HepG2 (cell line): ENCODE measurements around the gene OTUB2. TPM values are rescaled to one million over a fixed set of nuclear protein-coding genes. Genes with fewer than 3 reads are reported as not detected.

Source experiments
- ASH2L ChIP-seq: fragments of 300-600, 200-600 bp; sonication (generic); IDR thresholded peaks from 2 replicates; pipeline ENCODE4 v1.7.0; 2017; ENCODE audit warnings: low read depth, mild to moderate bottlenecking, moderate library complexity, mixed read lengths, low read length; ENCODE audit not compliant: insufficient read length
- GLI4 ChIP-seq: sonication (generic); formaldehyde crosslinking; IDR thresholded peaks from 2 replicates; pipeline ENCODE4 v1.5.1; 2020; ENCODE audit warnings: missing genetic modification reagents, mild to moderate bottlenecking, moderate library complexity, borderline replicate concordance
- HES4 ChIP-seq: sonication (generic); formaldehyde crosslinking; IDR thresholded peaks from 2 replicates; pipeline ENCODE4 v1.9.0; 2021; ENCODE audit warnings: mild to moderate bottlenecking, missing genetic modification reagents, borderline replicate concordance
- KDM5B ChIP-seq: sonication (generic); formaldehyde crosslinking; IDR thresholded peaks from 2 replicates; pipeline ENCODE4 v1.4.0; 2020; ENCODE audit warnings: missing genetic modification reagents, mild to moderate bottlenecking, borderline replicate concordance
- NFRKB ChIP-seq: fragments of 450-650 bp; IDR thresholded peaks from 2 replicates; pipeline ENCODE4 v1.6.1; 2017
- NPAS2 ChIP-seq: sonication (generic); formaldehyde crosslinking; IDR thresholded peaks from 2 replicates; pipeline ENCODE4 v1.8.0; 2022; ENCODE audit warnings: mild to moderate bottlenecking, missing genetic modification reagents, borderline replicate concordance
- RAD51 ChIP-seq: fragments of 450-650 bp; IDR thresholded peaks from 2 replicates; pipeline ENCODE4 v1.6.1; 2016; ENCODE audit warnings: borderline replicate concordance
- RELA ChIP-seq: sonication (generic); formaldehyde crosslinking; IDR thresholded peaks from 2 replicates; pipeline ENCODE4 v1.4.0; 2020; ENCODE audit warnings: missing genetic modification reagents
- RFX1 ChIP-seq: fragments of 450-650 bp; IDR thresholded peaks from 2 replicates; pipeline ENCODE4 v1.6.1; 2017
- SYNCRIP ChIP-seq: fragments of 200-400 bp; formaldehyde crosslinking; IDR thresholded peaks from 2 replicates; pipeline ENCODE4 v1.6.1; 2018; ENCODE audit warnings: mild to moderate bottlenecking, low read depth, low read length; ENCODE audit not compliant: insufficient read depth
- ZBTB21 ChIP-seq: sonication (generic); formaldehyde crosslinking; IDR thresholded peaks from 2 replicates; pipeline ENCODE4 v1.4.0; 2020; ENCODE audit warnings: missing genetic modification reagents
- ZNF468 ChIP-seq: sonication (generic); formaldehyde crosslinking; IDR thresholded peaks from 2 replicates; pipeline ENCODE4 v1.8.0; 2022; ENCODE audit warnings: mild to moderate bottlenecking, moderate library complexity, missing genetic modification reagents
- ZNF552 ChIP-seq: sonication (generic); formaldehyde crosslinking; IDR thresholded peaks from 2 replicates; pipeline ENCODE4 v1.9.0; 2022; ENCODE audit warnings: missing genetic modification reagents, mild to moderate bottlenecking, borderline replicate concordance
- ZNF562 ChIP-seq: sonication (generic); formaldehyde crosslinking; IDR thresholded peaks from 2 replicates; pipeline ENCODE4 v1.8.0; 2022; ENCODE audit warnings: missing genetic modification reagents, borderline replicate concordance
- ZSCAN20 ChIP-seq: sonication (generic); formaldehyde crosslinking; IDR thresholded peaks from 2 replicates; pipeline ENCODE4 v1.4.0; 2020; ENCODE audit warnings: missing genetic modification reagents, mild to moderate bottlenecking, borderline replicate concordance
- polyA plus RNA-seq, 8 experiments: library from polyadenylated mRNA; depleted of rRNA in 3 of 8; stranded (reverse) in 7 of 8; unstranded in 1 of 8; fragments of >200 nt; fragmentation: Illumina TruSeq in 4 of 8; extraction: Trizol in 4 of 8; gene quantifications; 2 replicates each; pipeline versions ENCODE4 v1.2.1 to v1.2.3, GENCODE V29; 2011 to 2016; ENCODE audit warnings: low read depth in 4 of 8, missing spikeins in 1 of 8, mixed read lengths in 1 of 8; ENCODE audit not compliant: insufficient read depth in 1 of 8
- total RNA-seq, 5 experiments: library from RNA; depleted of rRNA; stranded (reverse); fragments of >200 nt; fragmentation: Illumina TruSeq; extraction: Trizol; gene quantifications; 2 replicates each; pipeline ENCODE4 v1.2.3, GENCODE V29; 2016; ENCODE audit warnings: low read depth in 1 of 5
- TF ChIP-seq, protein P1 (sequence below): sonication (generic); formaldehyde crosslinking; IDR thresholded peaks from 2 replicates; pipeline ENCODE4 v1.9.0; 2022; ENCODE audit warnings: missing genetic modification reagents, mild to moderate bottlenecking, borderline replicate concordance
- TF ChIP-seq, protein P2 (sequence below): sonication (generic); formaldehyde crosslinking; IDR thresholded peaks from 2 replicates; pipeline ENCODE4 v1.5.1; 2020; ENCODE audit warnings: mild to moderate bottlenecking, moderate library complexity, missing genetic modification reagents

OTUB2 gene
- total and polyA plus RNA-seq, 2 of the 13 experiments (the other 11 are each of a cell fraction or from before 2014, with no cell fraction given): 2.2 to 2.4 TPM

DNA sequence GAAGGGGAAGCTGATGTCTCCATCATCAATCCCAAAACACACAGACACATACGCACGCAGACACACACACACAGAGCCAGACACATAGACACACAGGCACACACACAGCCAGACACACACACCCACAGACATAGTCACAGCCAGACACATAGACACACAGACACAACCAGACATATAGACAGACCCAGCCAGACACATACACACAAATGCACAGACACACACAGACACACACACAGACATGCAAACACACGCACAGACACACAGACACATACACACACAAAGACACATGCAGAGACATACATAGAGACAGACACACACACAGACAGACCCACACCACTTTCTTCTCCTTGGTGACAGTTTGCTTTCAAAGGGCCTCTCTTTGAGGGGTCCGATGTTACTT, 22.7 kb upstream of the OTUB2 start (continued):
- TF ChIP-seq, protein P1, sequence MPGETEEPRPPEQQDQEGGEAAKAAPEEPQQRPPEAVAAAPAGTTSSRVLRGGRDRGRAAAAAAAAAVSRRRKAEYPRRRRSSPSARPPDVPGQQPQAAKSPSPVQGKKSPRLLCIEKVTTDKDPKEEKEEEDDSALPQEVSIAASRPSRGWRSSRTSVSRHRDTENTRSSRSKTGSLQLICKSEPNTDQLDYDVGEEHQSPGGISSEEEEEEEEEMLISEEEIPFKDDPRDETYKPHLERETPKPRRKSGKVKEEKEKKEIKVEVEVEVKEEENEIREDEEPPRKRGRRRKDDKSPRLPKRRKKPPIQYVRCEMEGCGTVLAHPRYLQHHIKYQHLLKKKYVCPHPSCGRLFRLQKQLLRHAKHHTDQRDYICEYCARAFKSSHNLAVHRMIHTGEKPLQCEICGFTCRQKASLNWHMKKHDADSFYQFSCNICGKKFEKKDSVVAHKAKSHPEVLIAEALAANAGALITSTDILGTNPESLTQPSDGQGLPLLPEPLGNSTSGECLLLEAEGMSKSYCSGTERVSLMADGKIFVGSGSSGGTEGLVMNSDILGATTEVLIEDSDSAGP: 0 out of 2 replicates have a peak, but pooled peaks have one; percentile 8
- TF ChIP-seq NPAS2 (CRISPR knock-in tag) (no peak), RFX1 (no peak), GLI4 (CRISPR knock-in tag) (no peak), NFRKB (peak; percentile 20; the same call in 1 of the 2 replicates), KDM5B (no peak), RELA (CRISPR knock-in tag) (no peak), ZNF468 (CRISPR knock-in tag) (no peak), HES4 (no peak), RAD51 (no peak), ZBTB21 (CRISPR knock-in tag) (no peak), ASH2L (no peak), SYNCRIP (no peak), ZSCAN20 (CRISPR knock-in tag) (no peak), ZNF562 (CRISPR knock-in tag) (no peak), ZNF552 (no peak)
- TF ChIP-seq, protein P2, sequence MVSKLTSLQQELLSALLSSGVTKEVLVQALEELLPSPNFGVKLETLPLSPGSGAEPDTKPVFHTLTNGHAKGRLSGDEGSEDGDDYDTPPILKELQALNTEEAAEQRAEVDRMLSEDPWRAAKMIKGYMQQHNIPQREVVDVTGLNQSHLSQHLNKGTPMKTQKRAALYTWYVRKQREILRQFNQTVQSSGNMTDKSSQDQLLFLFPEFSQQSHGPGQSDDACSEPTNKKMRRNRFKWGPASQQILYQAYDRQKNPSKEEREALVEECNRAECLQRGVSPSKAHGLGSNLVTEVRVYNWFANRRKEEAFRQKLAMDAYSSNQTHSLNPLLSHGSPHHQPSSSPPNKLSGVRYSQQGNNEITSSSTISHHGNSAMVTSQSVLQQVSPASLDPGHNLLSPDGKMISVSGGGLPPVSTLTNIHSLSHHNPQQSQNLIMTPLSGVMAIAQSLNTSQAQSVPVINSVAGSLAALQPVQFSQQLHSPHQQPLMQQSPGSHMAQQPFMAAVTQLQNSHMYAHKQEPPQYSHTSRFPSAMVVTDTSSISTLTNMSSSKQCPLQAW (CRISPR knock-in tag): no peak
